Panc1 (cell line): Measurements from ENCODE around the gene FMNL3. TPM values are rescaled to one million over a fixed set of nuclear protein-coding genes. Genes with fewer than 3 reads are reported as not detected.
A peak's percentile ranks its signal among the peaks of the same experiment; 100 is the strongest.

Experiments used
- ATAC-seq: fragments of 200-7000 bp; cut with Tn5 transposase; 2 replicates; pipeline ENCODE4 v1.9.1; 2020; ENCODE audit warnings: mild to moderate bottlenecking, moderate library complexity
- BruUV-seq: library from RNA; stranded (reverse); fragments of 400-500 nt; replicated peaks from 2 replicates; lab custom pipeline; 2021; lab: Mats Ljungman, UMichigan
- CTCF ChIA-PET: fragments of 300-600 bp; sonication (Branson Sonifier 250); formaldehyde crosslinking; loops from one replicate; lab custom pipeline; 2022; ENCODE audit warnings: antibody characterized with exemption; lab: Charles Lee
- POLR2A ChIA-PET: fragments of 300-600 bp; sonication (Branson Sonifier 250); formaldehyde crosslinking; loops from one replicate; lab custom pipeline; 2022; ENCODE audit warnings: antibody characterized with exemption; lab: Charles Lee
- DNase-seq: peaks from one replicate; pipeline ENCODE4 v3.0.0-alpha.2; 2010; ENCODE audit warnings: low read depth, low spot score
- H3K27ac ChIP-seq: 2 replicates; pipeline ENCODE4 v1.5.1; 2011; ENCODE audit warnings: mild to moderate bottlenecking, low read length, inconsistent platforms
- H3K27me3 ChIP-seq: fragments of 200-500 bp; sonication (Bioruptor generic); 2 replicates; pipeline ENCODE4 v1.6.0; 2014; ENCODE audit warnings: low read length, inconsistent platforms; ENCODE audit not compliant: control insufficient read depth, insufficient read depth
- H3K36me3 ChIP-seq: fragments of 200-500 bp; sonication (Bioruptor generic); 2 replicates; pipeline ENCODE4 v1.5.1; 2014; ENCODE audit warnings: inconsistent platforms, mild to moderate bottlenecking, low read length, moderate library complexity; ENCODE audit not compliant: control insufficient read depth, insufficient read depth
- H3K4me1 ChIP-seq: 2 replicates; pipeline ENCODE4 v1.5.1; 2011; ENCODE audit warnings: inconsistent platforms, mild to moderate bottlenecking, low read length, moderate library complexity; ENCODE audit not compliant: control insufficient read depth, insufficient read depth
- H3K4me3 ChIP-seq, 2 experiments: 2 replicates each; pipeline ENCODE4 v1.5.1; 2011 to 2012; ENCODE audit warnings: low read depth in 2 of 2, low read length in 2 of 2, mild to moderate bottlenecking in 2 of 2, inconsistent platforms in 1 of 2, moderate library complexity in 1 of 2
- H3K9me3 ChIP-seq: fragments of 200-500 bp; sonication (Bioruptor generic); 2 replicates; pipeline ENCODE4 v1.5.1; 2014; ENCODE audit warnings: low read depth, mild to moderate bottlenecking, inconsistent platforms, low read length, moderate library complexity; ENCODE audit not compliant: control insufficient read depth, insufficient read depth
- CTCF ChIP-seq: fragments of 450-650 bp; IDR thresholded peaks from 2 replicates; pipeline ENCODE4 v1.5.1; 2017; ENCODE audit warnings: mild to moderate bottlenecking
- POLR2AphosphoS5 ChIP-seq: IDR thresholded peaks from 2 replicates; pipeline ENCODE4 v1.6.1; 2012; ENCODE audit warnings: mild to moderate bottlenecking, low read depth, low read length, moderate library complexity
- REST ChIP-seq, 2 experiments: IDR thresholded peaks; 2 replicates each; pipeline ENCODE4 v1.6.1; 2011 to 2012; ENCODE audit warnings: low read depth in 2 of 2, control low read depth in 1 of 2, low read length in 1 of 2, mild to moderate bottlenecking in 1 of 2, moderate library complexity in 1 of 2; ENCODE audit not compliant: insufficient read depth in 1 of 2
- SIN3A ChIP-seq: IDR thresholded peaks from 2 replicates; pipeline ENCODE4 v1.6.1; 2012; ENCODE audit warnings: low read depth, mild to moderate bottlenecking, low read length, moderate library complexity, borderline replicate concordance; ENCODE audit not compliant: insufficient read depth
- TCF7L2 ChIP-seq: IDR thresholded peaks from 2 replicates; pipeline ENCODE4 v1.6.1; 2011; ENCODE audit warnings: mild to moderate bottlenecking, low read depth, low read length, inconsistent platforms
- in situ Hi-C: cut with HindIII; loops from 2 replicates; pipeline ENCODE4 v1.10.0; 2016; ENCODE audit warnings: low sequenced_read_pairs, low pct_unique_long_range_greater_than_20kb
- intact Hi-C: fragments of 100-400 bp; cut with micrococcal nuclease; formaldehyde crosslinking; loops from one replicate; pipeline ENCODE4 v1.10.0; 2022; ENCODE audit not compliant: unreplicated experiment
- total RNA-seq: library from RNA; stranded (reverse); gene quantifications from one replicate; pipeline ENCODE4 v1.2.1, GENCODE V29; 2021; ENCODE audit not compliant: unreplicated experiment

Gene FMNL3
- total RNA-seq, 1 experiment from 2014 or later: 25.7 TPM

- in situ Hi-C loops (no loop called here), intact Hi-C loops (no loop called here)
- POLR2A ChIA-PET: no interaction called here
- CTCF ChIA-PET: no interaction called here
- DNase-seq (no peak), ATAC-seq (no peak)
- Histone ChIP-seq H3K4me1 (no peaks in the 10 kb centered on the region; the same call in 1 of the 2 replicates), H3K27ac (no peak overlapping the region), H3K4me3 (no peak overlapping the region), H3K9me3 (no peaks in the 10 kb centered on the region), H3K27me3 (no peaks in the 10 kb centered on the region), H3K36me3 (no peaks in the 10 kb centered on the region)
- no TSS peak for BruUV-seq
- no peak for TF ChIP-seq REST (IDR thresholded peaks at IDR 0.05; ENCODE audit: insufficient read depth in 1 of 2, low read depth in 2 of 2, low read length in 1 of 2)
- TF ChIP-seq CTCF: no peak
- TF ChIP-seq TCF7L2: no peak
- TF ChIP-seq SIN3A: no peak
- TF ChIP-seq POLR2AphosphoS5: no peak
These were observed 32.8 kb downstream of the FMNL3 start for GRCh38 chr12:49674318-49674981.

GRCh38 chr12:49673446-49674317 lies 33.5 kb downstream of the FMNL3 start:
- H3K4me3 ChIP-seq: no peak overlapping the region
- intact Hi-C loops: no loop called here
- ATAC-seq (peak; percentile 54), DNase-seq (no peak)
- H3K27me3 ChIP-seq: no peaks in the 10 kb centered on the region
- TF ChIP-seq REST (IDR thresholded peaks at IDR 0.05; ENCODE audit: insufficient read depth in 1 of 2, low read depth in 2 of 2, low read length in 1 of 2): no peak
- no peak for TF ChIP-seq CTCF
- no peak for TF ChIP-seq SIN3A
- TF ChIP-seq POLR2AphosphoS5: no peak
- no peak for TF ChIP-seq TCF7L2
- no peak overlapping the region for H3K27ac ChIP-seq
- H3K36me3 ChIP-seq: no peaks in the 10 kb centered on the region
- H3K4me1 ChIP-seq: no peaks in the 10 kb centered on the region; the same call in 1 of the 2 replicates
- no TSS peak for BruUV-seq
- ChIA-PET CTCF (no interaction called here), POLR2A (no interaction called here)
- no peaks in the 10 kb centered on the region for H3K9me3 ChIP-seq
- in situ Hi-C loops: no loop called here
